IMR-90 (cell line): ENCODE data around the gene UBE2V1. TPM values are rescaled to one million over a fixed set of nuclear protein-coding genes. Genes with fewer than 3 reads are reported as not detected.

Experiments
- ATAC-seq: fragments of 200-7000 bp; cut with Tn5 transposase; 2 replicates; pipeline ENCODE4 v1.9.1; 2020; ENCODE audit warnings: low read depth, mild to moderate bottlenecking, moderate library complexity
- BruUV-seq: library from RNA; stranded (reverse); fragments of 400-500 nt; replicated peaks from 2 replicates; lab custom pipeline; 2021; lab: Mats Ljungman, UMichigan
- CTCF ChIA-PET: fragments of 300-600 bp; formaldehyde crosslinking; extraction: SDS; loops from one replicate; lab custom pipeline; 2021; ENCODE audit warnings: antibody characterized with exemption; lab: Yijun Ruan, JAX
- POLR2A ChIA-PET: fragments of 300-600 bp; sonication (Branson Sonifier 250); formaldehyde crosslinking; loops from one replicate; lab custom pipeline; 2022; ENCODE audit warnings: antibody characterized with exemption; ENCODE audit not compliant: unreplicated experiment; lab: Charles Lee
- DNase-seq: peaks from one replicate; pipeline ENCODE4 v3.0.0; 2013
- H2AFZ ChIP-seq: replicated peaks from 2 replicates; pipeline ENCODE3; 2013; ENCODE audit warnings: low read length, mild to moderate bottlenecking; ENCODE audit not compliant: poor library complexity
- H2AK5ac ChIP-seq: 2 replicates; pipeline ENCODE4 v1.6.1; 2013; ENCODE audit warnings: low read depth, low read length, inconsistent platforms
- H2AK9ac ChIP-seq: replicated peaks from 2 replicates; pipeline ENCODE3; 2013; ENCODE audit warnings: mild to moderate bottlenecking, low read depth, low read length, moderate library complexity; ENCODE audit not compliant: poor library complexity
- H2BK120ac ChIP-seq: 2 replicates; pipeline ENCODE4 v1.6.1; 2013; ENCODE audit warnings: low read depth, low read length, inconsistent platforms
- H2BK15ac ChIP-seq: 3 replicates; pipeline ENCODE4 v1.6.1; 2013; ENCODE audit warnings: low read depth, low read length, inconsistent platforms
- H2BK20ac ChIP-seq: 2 replicates; pipeline ENCODE4 v1.6.1; 2013; ENCODE audit warnings: low read depth, mild to moderate bottlenecking, inconsistent platforms, low read length, moderate library complexity
- H2BK5ac ChIP-seq: 2 replicates; pipeline ENCODE4 v1.6.1; 2013; ENCODE audit warnings: mild to moderate bottlenecking, low read depth, low read length, inconsistent platforms; ENCODE audit not compliant: poor library complexity, severe bottlenecking
- H3K14ac ChIP-seq: replicated peaks from 2 replicates; pipeline ENCODE4 v1.6.1; 2013; ENCODE audit warnings: low read depth, low read length, inconsistent platforms
- H3K18ac ChIP-seq: 2 replicates; pipeline ENCODE4 v1.6.1; 2013; ENCODE audit warnings: low read depth, low read length, control low read depth
- H3K23ac ChIP-seq: 2 replicates; pipeline ENCODE4 v1.6.1; 2013; ENCODE audit warnings: low read depth, low read length, inconsistent platforms
- H3K27ac ChIP-seq: 2 replicates; pipeline ENCODE4 v1.5.1; 2013; ENCODE audit warnings: mild to moderate bottlenecking, control low read depth, low read length; ENCODE audit not compliant: insufficient read depth
- H3K27me3 ChIP-seq: 2 replicates; pipeline ENCODE4 v1.6.1; 2013; ENCODE audit warnings: low read length; ENCODE audit not compliant: control insufficient read depth, insufficient read depth
- H3K36me3 ChIP-seq: 2 replicates; pipeline ENCODE4 v1.6.1; 2013; ENCODE audit warnings: low read length, mixed read lengths; ENCODE audit not compliant: control insufficient read depth, insufficient read depth
- H3K4ac ChIP-seq: 2 replicates; pipeline ENCODE4 v1.6.1; 2013; ENCODE audit warnings: low read depth, low read length, inconsistent platforms
- H3K4me1 ChIP-seq: 2 replicates; pipeline ENCODE4 v1.6.1; 2013; ENCODE audit warnings: low read length, mixed read lengths; ENCODE audit not compliant: control insufficient read depth, insufficient read depth
- H3K4me2 ChIP-seq: 2 replicates; pipeline ENCODE4 v1.6.1; 2013; ENCODE audit warnings: low read depth, mild to moderate bottlenecking, control low read depth, low read length, moderate library complexity
- H3K4me3 ChIP-seq: 2 replicates; pipeline ENCODE4 v1.5.1; 2013; ENCODE audit warnings: low read depth, mild to moderate bottlenecking, control low read depth, low read length, moderate library complexity; ENCODE audit not compliant: insufficient read depth
- H3K56ac ChIP-seq: 2 replicates; pipeline ENCODE4 v1.6.1; 2013; ENCODE audit warnings: low read length, inconsistent platforms; ENCODE audit not compliant: insufficient read depth; ENCODE audit errors: extremely low read depth
- H3K79me1 ChIP-seq, 2 experiments: 2 replicates each; pipeline ENCODE4 v1.6.1; 2013; ENCODE audit warnings: low read length in 2 of 2, inconsistent platforms in 1 of 2, low read depth in 1 of 2
- H3K9ac ChIP-seq: 2 replicates; pipeline ENCODE4 v1.6.1; 2013; ENCODE audit warnings: low read depth, low read length, control low read depth
- H3K9me1 ChIP-seq: 2 replicates; pipeline ENCODE4 v1.6.1; 2013; ENCODE audit warnings: low read length, inconsistent platforms; ENCODE audit not compliant: insufficient read depth
- H3K9me3 ChIP-seq: 2 replicates; pipeline ENCODE4 v1.6.1; 2013; ENCODE audit warnings: low read length; ENCODE audit not compliant: control insufficient read depth, insufficient read depth
- H4K20me1 ChIP-seq: 2 replicates; pipeline ENCODE4 v1.6.1; 2013; ENCODE audit warnings: low read length, inconsistent platforms; ENCODE audit not compliant: insufficient read depth
- H4K5ac ChIP-seq: 2 replicates; pipeline ENCODE4 v1.6.1; 2013; ENCODE audit warnings: mild to moderate bottlenecking, low read depth, low read length, control low read depth
- H4K8ac ChIP-seq, 2 experiments: 2 replicates each; pipeline ENCODE4 v1.6.1; 2013; ENCODE audit warnings: low read depth in 2 of 2, low read length in 2 of 2, control low read depth in 1 of 2, inconsistent platforms in 1 of 2
- H4K91ac ChIP-seq: 2 replicates; pipeline ENCODE4 v1.6.1; 2013; ENCODE audit warnings: low read depth, low read length, inconsistent platforms; ENCODE audit not compliant: insufficient read depth
- BHLHE40 ChIP-seq: fragments of 150-350 bp; IDR thresholded peaks from 2 replicates; pipeline ENCODE4 v1.6.1; 2016; ENCODE audit warnings: mild to moderate bottlenecking, low read depth, low read length
- CEBPB ChIP-seq: IDR thresholded peaks from 2 replicates; pipeline ENCODE4 v1.6.1; 2012; ENCODE audit warnings: low read depth, low read length, improper control_type of control experiment
- CHD1 ChIP-seq: IDR thresholded peaks from 2 replicates; pipeline ENCODE4 v1.6.1; 2012; ENCODE audit warnings: low read depth, low read length, improper control_type of control experiment
- CTCF ChIP-seq: conservative IDR thresholded peaks from 2 replicates; pipeline ENCODE4 v1.5.1; 2012; ENCODE audit warnings: mild to moderate bottlenecking, low read depth, low read length, improper control_type of control experiment
- FOS ChIP-seq: fragments of 150-350 bp; IDR thresholded peaks from 2 replicates; pipeline ENCODE4 v1.6.1; 2016; ENCODE audit warnings: low read depth, low read length
- MAZ ChIP-seq: IDR thresholded peaks from 2 replicates; pipeline ENCODE4 v1.6.1; 2012; ENCODE audit warnings: low read depth, mild to moderate bottlenecking, low read length, improper control_type of control experiment, moderate library complexity, borderline replicate concordance
- MXI1 ChIP-seq: IDR thresholded peaks from 2 replicates; pipeline ENCODE4 v1.6.1; 2012; ENCODE audit warnings: low read depth, mild to moderate bottlenecking, low read length, moderate library complexity, borderline replicate concordance
- NFE2L2 ChIP-seq: fragments of 150-350 bp; IDR thresholded peaks from 2 replicates; pipeline ENCODE4 v1.6.1; 2016; ENCODE audit warnings: low read depth, mild to moderate bottlenecking, low read length
- POLR2A ChIP-seq: IDR thresholded peaks from 2 replicates; pipeline ENCODE4 v1.6.1; 2012; ENCODE audit warnings: mild to moderate bottlenecking, low read depth, low read length
- RAD21 ChIP-seq: IDR thresholded peaks from 2 replicates; pipeline ENCODE4 v1.6.1; 2012; ENCODE audit warnings: low read length, improper control_type of control experiment
- RCOR1 ChIP-seq: IDR thresholded peaks from 2 replicates; pipeline ENCODE4 v1.6.1; 2012; ENCODE audit warnings: mild to moderate bottlenecking, low read length, improper control_type of control experiment; ENCODE audit not compliant: insufficient replicate concordance
- RFX5 ChIP-seq: IDR thresholded peaks from 2 replicates; pipeline ENCODE4 v1.8.0; 2012; ENCODE audit warnings: low read depth, mild to moderate bottlenecking, low read length, moderate library complexity
- USF2 ChIP-seq: fragments of 150-350 bp; IDR thresholded peaks from 2 replicates; pipeline ENCODE4 v1.6.1; 2017; ENCODE audit warnings: mild to moderate bottlenecking, antibody characterized with exemption, low read length, low read depth
- WGBS, 2 experiments: methylation state at CpG; one replicate each; pipeline versions ENCODE4 v1.1.5 to v1.1.7; 2013; ENCODE audit warnings: missing lambda C conversion rate in 2 of 2; ENCODE audit not compliant: insufficient read length in 1 of 2; ENCODE audit errors: extremely low coverage in 2 of 2; 5-methylcytosine and 5-hydroxymethylcytosine counted together
- dilution Hi-C: fragments of 300-500 bp; cut with HindIII; formaldehyde crosslinking; loops from one replicate; pipeline ENCODE4 v1.14.3; 2018; ENCODE audit warnings: low sequenced_read_pairs; ENCODE audit not compliant: unreplicated experiment
- in situ Hi-C: fragments of 300-500 bp; cut with MboI; formaldehyde crosslinking; loops from 3 replicates; pipeline ENCODE4 v1.14.3; 2019; ENCODE audit warnings: low sequenced_read_pairs, inconsistent platforms, mixed read lengths
- intact Hi-C: fragments of 100-400 bp; cut with micrococcal nuclease; formaldehyde crosslinking; loops from 2 replicates; pipeline ENCODE4 v1.10.0; 2022
- polyA plus RNA-seq, 3 experiments: library from polyadenylated mRNA; depleted of rRNA; stranded (reverse); fragments of >200 nt; gene quantifications; 2 replicates each; pipeline ENCODE4 v1.2.3, GENCODE V29; 2012; ENCODE audit warnings: low replicate concordance in 1 of 3
- total RNA-seq: library from RNA; depleted of rRNA; stranded (reverse); fragments of >200 nt; gene quantifications from 2 replicates; pipeline ENCODE4 v1.2.3, GENCODE V29; 2012

Gene UBE2V1
- total and polyA plus RNA-seq, 2 of the 4 experiments (the other 2 are of a cell fraction): 20.1 to 138 TPM

- TF ChIP-seq RAD21 (no peak), RFX5 (no peak), CHD1 (no peak)
These were observed 2.8 kb upstream of the UBE2V1 start (continued) for GRCh38 chr20:50115591-50116367.

- H3K27ac ChIP-seq: peak overlapping the region; percentile 21
- H2BK5ac ChIP-seq: peak overlapping the region; percentile 84
- H3K4me3 ChIP-seq: peak overlapping the region; percentile 56; the same call in 1 of the 2 replicates
- H3K18ac ChIP-seq: no peak overlapping the region
- H4K5ac ChIP-seq: peak overlapping the region; percentile 59; the same call in 1 of the 2 replicates
- H2AK9ac ChIP-seq: peak overlapping the region; percentile 8
- H3K79me1 ChIP-seq: peaks cover 17 to 48% of the 10 kb centered on the region in 2 experiments
- H3K9ac ChIP-seq: peak overlapping the region; percentile 76; the same call in 1 of the 2 replicates
- dilution Hi-C loops (no loop called here), in situ Hi-C loops (no loop called here), intact Hi-C loops (no loop called here)
- H2BK120ac ChIP-seq: peak overlapping the region; percentile 7; the same call in 1 of the 2 replicates
- peaks cover 14% of the 10 kb centered on the region for H3K9me1 ChIP-seq
- H3K27me3 ChIP-seq: no peaks in the 10 kb centered on the region
- H4K91ac ChIP-seq: peak overlapping the region; percentile 40; the same call in 1 of the 2 replicates
- WGBS, 2 experiments: 68% methylated on average over 3 of the region's 6 CpGs; no CpG with 5 or more reads in 1 of the 2 experiments
- BruUV-seq: no TSS peak
- no peaks in the 10 kb centered on the region for H3K9me3 ChIP-seq
- H3K23ac ChIP-seq: peak overlapping the region; percentile 84
- H4K20me1 ChIP-seq: peaks cover 26% of the 10 kb centered on the region
- no peak for DNase-seq
- peak overlapping the region; percentile 55 for H2AK5ac ChIP-seq
- H3K14ac ChIP-seq: peak overlapping the region; percentile 89
- ChIA-PET POLR2A (interaction anchor here (1.1 kb wide), 1 partner anchor 51 kb away, joined by 3 read pairs; no protein-coding TSS in a partner anchor), CTCF (interaction anchor here (0.7 kb wide), 1 partner anchor 29 kb away, joined by 3 read pairs; no protein-coding TSS in a partner anchor)
- no peak overlapping the region for H2BK20ac ChIP-seq
- TF ChIP-seq CEBPB (no peak), RCOR1 (no peak), USF2 (no peak), RFX5 (no peak), FOS (no peak), MAZ (no peak), POLR2A (no peak), MXI1 (no peak), BHLHE40 (no peak), CTCF (no peak), CHD1 (no peak), NFE2L2 (no peak)
- peak overlapping the region; percentile 79 for H3K56ac ChIP-seq
- H3K4me2 ChIP-seq: peak overlapping the region; percentile 87
- peaks cover 24% of the 10 kb centered on the region for H3K4me1 ChIP-seq
- no peak overlapping the region for H2BK15ac ChIP-seq
- H3K4ac ChIP-seq: peak overlapping the region; percentile 35; the same call in 1 of the 2 replicates
- H4K8ac ChIP-seq: peak overlapping the region; percentile 75 to 87
- no peak overlapping the region for H2AFZ ChIP-seq
- no peak for ATAC-seq
- no peaks in the 10 kb centered on the region for H3K36me3 ChIP-seq
These were observed 2.1 kb upstream of the UBE2V1 start for GRCh38 chr20:50115041-50115512.
